Kidney epithelial cell (primary cell): ENCODE data around the gene RHPN2. TPM values are rescaled to one million over a fixed set of nuclear protein-coding genes. Genes with fewer than 3 reads are reported as not detected.
A peak's percentile ranks its signal among the peaks of the same experiment; 100 is the strongest.
"Not testable (repeated sequence)": the region's sequence is repeated elsewhere in the genome, so short reads cannot be mapped to it uniquely, and the experiment has no call there.

ENCODE experiments used
- DNase-seq: peaks from one replicate; pipeline ENCODE4 v3.0.0-alpha.2; 2010; ENCODE audit warnings: low read depth
- H3K27me3 ChIP-seq: 2 replicates; pipeline ENCODE4 v1.6.0; 2011; ENCODE audit warnings: low read length; ENCODE audit not compliant: control insufficient read depth, insufficient read depth
- H3K36me3 ChIP-seq: 2 replicates; pipeline ENCODE4 v1.5.1; 2011; ENCODE audit warnings: low read length; ENCODE audit not compliant: control insufficient read depth, insufficient read depth
- H3K4me3 ChIP-seq: 2 replicates; pipeline ENCODE4 v1.5.1; 2011; ENCODE audit warnings: low read depth, mild to moderate bottlenecking, control low read depth, low read length
- CTCF ChIP-seq: IDR thresholded peaks from 2 replicates; pipeline ENCODE4 v1.5.1; 2011; ENCODE audit warnings: mild to moderate bottlenecking, moderate library complexity, low read length, control low read depth, inconsistent platforms; ENCODE audit not compliant: insufficient read depth, poor library complexity, severe bottlenecking
- total RNA-seq: library from RNA; depleted of rRNA; stranded (reverse); fragments of >200 nt; gene quantifications from 2 replicates; pipeline ENCODE4 v1.2.3, GENCODE V29; 2015

The RHPN2 gene
- total RNA-seq, 1 donor from 2014 or later, result 27.6 TPM

DNA sequence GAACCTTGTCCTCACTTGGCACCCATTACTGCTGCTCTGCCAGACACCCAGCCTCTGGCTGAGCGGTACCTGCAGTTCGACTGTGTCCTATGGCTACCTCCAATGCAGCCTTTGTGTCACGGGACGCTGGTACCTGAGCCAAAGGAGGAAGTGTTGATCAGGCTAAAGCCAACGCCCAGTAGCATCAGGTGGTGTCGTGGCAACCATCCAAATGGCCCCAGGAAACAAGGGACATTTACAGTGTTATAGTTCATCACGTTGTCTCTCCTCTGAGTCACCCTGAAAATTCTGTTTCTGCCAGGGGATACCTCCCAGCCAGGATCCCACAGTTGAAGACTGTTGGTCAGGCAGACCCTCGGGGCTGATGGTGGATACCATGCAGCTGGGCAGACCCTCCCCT lies 10.1 kb downstream of the RHPN2 start:
- Histone ChIP-seq H3K27me3 (no peaks in the 10 kb centered on the region), H3K36me3 (peaks cover 2% of the 10 kb centered on the region), H3K4me3 (no peak overlapping the region)
- no peak for DNase-seq
- no peak for TF ChIP-seq CTCF

- peaks cover 2% of the 10 kb centered on the region for H3K36me3 ChIP-seq
- no peak overlapping the region for H3K4me3 ChIP-seq
- TF ChIP-seq CTCF, result no peak
- no peaks in the 10 kb centered on the region for H3K27me3 ChIP-seq
- DNase-seq, result peak; percentile 55
These were observed 12.2 kb downstream of the RHPN2 start for GRCh38 chr19:33052352-33052972.

DNA sequence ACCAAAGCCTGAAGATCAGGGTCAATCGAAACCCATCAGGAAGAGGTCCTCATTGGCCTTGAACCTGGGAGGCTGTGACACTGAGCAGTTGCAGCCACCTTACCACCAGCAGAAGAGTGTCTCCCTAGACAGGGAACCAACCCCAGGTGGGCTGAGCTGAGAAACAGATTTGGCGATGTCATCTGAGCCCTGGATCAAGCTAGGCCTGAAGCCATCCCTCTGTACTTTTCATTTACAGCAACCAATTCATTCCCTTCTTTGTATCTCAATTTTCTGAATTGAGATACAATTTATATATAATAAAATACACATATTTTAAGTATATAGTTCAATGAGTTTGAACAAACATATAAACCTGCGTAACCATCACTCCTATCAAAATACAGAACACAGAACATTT lies 14.6 kb downstream of the RHPN2 start:
- no peak for TF ChIP-seq CTCF
- Histone ChIP-seq H3K4me3 (no peak overlapping the region), H3K27me3 (no peaks in the 10 kb centered on the region), H3K36me3 (no peaks in the 10 kb centered on the region)
- no peak for DNase-seq

DNA sequence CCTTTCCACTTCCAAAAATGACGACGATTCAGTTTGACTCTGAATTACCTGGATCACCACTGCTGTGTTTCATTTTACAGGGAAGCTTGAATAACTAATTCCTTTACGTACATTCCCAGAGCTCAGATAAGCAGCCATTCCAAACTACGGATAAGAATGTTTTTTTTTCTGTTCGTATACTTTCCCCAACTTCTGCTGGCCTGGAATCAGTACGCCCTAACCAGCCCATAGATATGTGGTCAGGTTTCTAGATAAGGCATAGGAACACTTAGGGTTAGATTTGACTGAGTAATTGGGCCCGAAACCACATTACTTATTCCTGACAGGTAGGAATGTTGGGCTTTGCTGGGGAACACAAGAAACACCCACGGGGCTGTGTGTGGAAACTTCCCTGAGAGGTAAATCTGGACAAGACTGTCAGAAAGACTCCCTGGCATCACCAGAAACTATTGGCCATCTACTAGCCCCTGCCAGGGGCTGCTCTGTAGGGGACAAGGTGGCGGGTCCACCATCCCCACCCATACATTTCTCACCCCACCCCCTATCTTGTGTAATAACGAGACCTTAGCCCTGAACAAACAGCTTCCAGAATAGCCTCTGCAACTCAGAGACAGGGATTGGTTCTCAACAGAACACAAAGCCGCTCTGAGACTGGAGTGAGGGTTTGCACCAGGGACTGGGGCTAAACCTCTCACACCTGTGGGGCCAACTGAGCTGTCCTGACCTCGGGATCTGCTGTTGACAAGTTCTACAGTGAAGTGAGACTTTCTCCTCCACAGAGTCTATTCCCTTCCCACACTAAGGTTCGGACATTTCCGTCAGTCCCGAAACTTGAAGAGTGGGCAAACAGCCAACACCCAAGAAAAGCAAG lies 15.6 kb downstream of the RHPN2 start:
- H3K27me3 ChIP-seq, result no peaks in the 10 kb centered on the region
- no peaks in the 10 kb centered on the region for H3K36me3 ChIP-seq
- no peak overlapping the region for H3K4me3 ChIP-seq
- DNase-seq, result no peak
- no peak for TF ChIP-seq CTCF

- H3K4me3 ChIP-seq, result no peak overlapping the region
- H3K36me3 ChIP-seq, result no peaks in the 10 kb centered on the region
- no peak for TF ChIP-seq CTCF
- H3K27me3 ChIP-seq, result no peaks in the 10 kb centered on the region
- DNase-seq, result peak; percentile 61
These were observed 17.3 kb downstream of the RHPN2 start for GRCh38 chr19:33047422-33047821.

- not testable (repeated sequence) for H3K36me3 ChIP-seq, DNase-seq, H3K4me3 ChIP-seq, H3K27me3 ChIP-seq
These were observed 22.9 kb downstream of the RHPN2 start for GRCh38 chr19:33041828-33042160.
